ENCODE results near the gene PDZD4. TPM values are rescaled to one million over a fixed set of nuclear protein-coding genes. Genes with fewer than 3 reads are reported as not detected.
A peak's percentile ranks its signal among the peaks of the same experiment; 100 is the strongest.

PDZD4 gene
- total RNA-seq, 1 donor from 2014 or later: 36.6 TPM

GRCh38 chrX:153799326-153799725, 31.0 kb downstream of the PDZD4 start:
- ATAC-seq: no peak
- intact Hi-C loops (cut with DNase I): no loop called here

GRCh38 chrX:153797415-153798015, 32.8 kb downstream of the PDZD4 start:
- intact Hi-C loops (cut with DNase I): no loop called here
- DNase-seq (ENCODE audit: low spot score): no peak

More at GRCh38 chrX:153799326-153799725, 31.0 kb downstream of the PDZD4 start:
- no peak for DNase-seq (ENCODE audit: low spot score)

GRCh38 chrX:153794897-153795816, 35.2 kb downstream of the PDZD4 start:
- no peak for DNase-seq (ENCODE audit: low spot score)
- no peak for ATAC-seq
- intact Hi-C loops (cut with DNase I): no loop called here

More at GRCh38 chrX:153797415-153798015, 32.8 kb downstream of the PDZD4 start:
- no peak for ATAC-seq

GRCh38 chrX:153794018-153794896, 36.1 kb downstream of the PDZD4 start, which contains the start of the genes IDH3G and SSR4:
IDH3G (minus strand) TSS chrX:153794375; CDS start chrX:153794326, 49 bp downstream.
SSR4 (plus strand) TSS chrX:153794668; CDS start chrX:153794688, 20 bp downstream.
- DNase-seq (ENCODE audit: low spot score) (peak; percentile 97), ATAC-seq (peak; percentile 97)
- intact Hi-C loops (cut with DNase I): no loop called here

GRCh38 chrX:153793291-153793690, 37.1 kb downstream of the PDZD4 start:
- ATAC-seq (no peak), DNase-seq (ENCODE audit: low spot score) (no peak)
- intact Hi-C loops (cut with DNase I): no loop called here

- intact Hi-C loops (cut with DNase I): no loop called here
- ATAC-seq (no peak), DNase-seq (ENCODE audit: low spot score) (no peak)
Measured at GRCh38 chrX:153792368-153792767, 38.0 kb downstream of the PDZD4 start.

- DNase-seq (ENCODE audit: low spot score): no peak
- intact Hi-C loops (cut with DNase I): no loop called here
- no peak for ATAC-seq
Measured at GRCh38 chrX:153791104-153791852, 39.1 kb downstream of the PDZD4 start.

- no peak for ATAC-seq
- intact Hi-C loops (cut with DNase I): no loop called here
Measured at GRCh38 chrX:153789654-153790053, 40.7 kb downstream of the PDZD4 start.

GRCh38 chrX:153786669-153787068, 43.7 kb downstream of the PDZD4 start:
- intact Hi-C loops (cut with DNase I): no loop called here
- ATAC-seq (no peak), DNase-seq (ENCODE audit: low spot score) (no peak)

More at GRCh38 chrX:153789654-153790053, 40.7 kb downstream of the PDZD4 start:
- no peak for DNase-seq (ENCODE audit: low spot score)

GRCh38 chrX:153784325-153784967, 45.9 kb downstream of the PDZD4 start:
- DNase-seq (ENCODE audit: low spot score) (no peak), ATAC-seq (no peak)
- intact Hi-C loops (cut with DNase I): loop anchor here (5.0 kb wide), 1 partner anchor 178 kb away; no protein-coding TSS in a partner anchor

GRCh38 chrX:153783378-153784013, 46.8 kb downstream of the PDZD4 start:
- intact Hi-C loops (cut with DNase I): loop anchor here (5.0 kb wide), 1 partner anchor 179 kb away; no protein-coding TSS in a partner anchor
- no peak for DNase-seq (ENCODE audit: low spot score)
- ATAC-seq: no peak

GRCh38 chrX:153782871-153783270, 47.5 kb downstream of the PDZD4 start:
- DNase-seq (ENCODE audit: low spot score) (no peak), ATAC-seq (no peak)
- intact Hi-C loops (cut with DNase I): loop anchor here (5.0 kb wide), 1 partner anchor 179 kb away; no protein-coding TSS in a partner anchor

- no peak for ATAC-seq
- intact Hi-C loops (cut with DNase I): loop anchor here (5.0 kb wide), 1 partner anchor 180 kb away; no protein-coding TSS in a partner anchor
Measured at GRCh38 chrX:153782313-153782712, 48.0 kb downstream of the PDZD4 start.

GRCh38 chrX:153781428-153782047, 48.8 kb downstream of the PDZD4 start:
- ATAC-seq: peak; percentile 14
- intact Hi-C loops (cut with DNase I): loop anchor here (5.0 kb wide), 1 partner anchor 181 kb away; no protein-coding TSS in a partner anchor
- no peak for DNase-seq (ENCODE audit: low spot score)

More at GRCh38 chrX:153782313-153782712, 48.0 kb downstream of the PDZD4 start:
- no peak for DNase-seq (ENCODE audit: low spot score)

GRCh38 chrX:153780678-153781427, 49.5 kb downstream of the PDZD4 start, which contains the start of gene SRPK3:
SRPK3 (plus strand) TSS chrX:153781041; CDS start chrX:153781087, 46 bp downstream.
- no peak for DNase-seq (ENCODE audit: low spot score)
- intact Hi-C loops (cut with DNase I): loop anchor here (5.0 kb wide), 1 partner anchor 181 kb away; no protein-coding TSS in a partner anchor
- ATAC-seq: no peak
